Measurements from ENCODE around the gene FLAD1. TPM values are rescaled to one million over a fixed set of nuclear protein-coding genes. Genes with fewer than 3 reads are reported as not detected.

The FLAD1 gene
- 34.7 TPM for total RNA-seq
- long read RNA-seq, transcript FLAD1-203 (8 exons, 1,730 nt): major isoform, 29 of 49 reads
- long read RNA-seq, partial matches to known transcripts: 6 of 49 reads
- long read RNA-seq, other reads (novel, unspliced or antisense): 11 of 49 reads

GRCh38 chr1:154982897-154983648 lies at the start of gene FLAD1:
Gene FLAD1 (plus strand): TSS chr1:154983344. CDS start chr1:154983695, 351 bp downstream.
- DNase-seq: peak; percentile 96
- intact Hi-C loops (cut with DNase I): no loop called here
- ATAC-seq (ENCODE audit: poor library complexity): peak; percentile 100

- no peak for DNase-seq
- ATAC-seq (ENCODE audit: poor library complexity): no peak
- intact Hi-C loops (cut with DNase I): no loop called here
These were observed 48.7 kb upstream of the FLAD1 start for GRCh38 chr1:154934358-154934948.

- DNase-seq (no peak), ATAC-seq (ENCODE audit: poor library complexity) (no peak)
- intact Hi-C loops (cut with DNase I): no loop called here
These were observed 47.2 kb upstream of the FLAD1 start for GRCh38 chr1:154935749-154936554.

DNA sequence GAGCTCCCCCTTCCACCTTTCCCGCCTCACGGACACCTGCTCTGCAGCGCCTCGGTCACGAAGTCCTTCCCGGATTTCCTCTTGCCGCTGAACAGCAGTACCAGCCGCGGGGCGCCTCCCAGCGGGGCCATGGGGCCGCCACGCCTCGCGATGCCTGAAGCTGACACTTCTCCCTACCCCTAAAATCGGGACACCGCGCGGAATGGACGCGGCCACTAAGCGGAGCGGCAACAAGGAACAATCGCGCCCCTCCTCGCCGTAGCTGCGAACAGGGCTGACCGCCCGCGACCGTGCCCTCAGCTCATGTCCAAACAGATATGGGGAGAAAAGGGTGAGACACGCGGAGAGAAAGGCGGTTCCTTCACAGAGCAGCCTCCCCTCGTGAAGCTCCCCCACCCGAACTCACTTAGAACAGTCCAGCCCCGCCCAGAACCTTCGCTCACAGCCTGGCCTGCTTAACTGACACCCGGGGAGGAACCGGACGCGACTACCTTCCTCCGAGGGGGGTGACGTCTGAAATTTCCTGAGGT lies 46.5 kb upstream of the FLAD1 start, which contains the start of gene PMVK:
Gene PMVK (minus strand): TSS at position 165 of the 530 bp plus-strand sequence. CDS start 34 bp downstream, at position 131.
- intact Hi-C loops (cut with DNase I): no loop called here
- ATAC-seq (ENCODE audit: poor library complexity) (peak; percentile 96), DNase-seq (peak; percentile 97)

GRCh38 chr1:154937085-154937987 lies 45.8 kb upstream of the FLAD1 start:
- ATAC-seq (ENCODE audit: poor library complexity) (peak; percentile 92), DNase-seq (peak; percentile 94)
- intact Hi-C loops (cut with DNase I): no loop called here

DNA sequence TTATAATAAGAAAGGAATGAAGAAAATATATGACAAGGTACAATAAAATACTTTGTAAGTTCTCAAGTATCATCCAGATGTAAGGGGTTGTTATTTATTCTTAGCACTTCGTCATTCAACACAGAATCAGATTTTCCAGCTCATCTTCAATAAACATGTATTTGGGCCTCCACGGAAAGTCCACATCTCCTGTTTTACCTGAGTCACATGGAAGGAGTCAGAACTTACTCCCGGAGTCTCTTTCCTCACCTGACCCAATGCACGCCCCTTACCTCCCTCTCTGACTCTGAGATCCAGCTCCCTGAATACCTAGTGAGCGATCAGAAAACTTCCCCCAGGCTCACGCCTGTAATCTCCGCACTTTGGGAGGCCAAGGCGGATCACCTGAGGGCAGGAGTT lies 45.2 kb upstream of the FLAD1 start:
- intact Hi-C loops (cut with DNase I): no loop called here
- no peak for DNase-seq

GRCh38 chr1:154938604-154939399 lies 44.3 kb upstream of the FLAD1 start:
- intact Hi-C loops (cut with DNase I): no loop called here
- ATAC-seq (ENCODE audit: poor library complexity) (no peak), DNase-seq (no peak)

More for the DNA sequence above, 45.2 kb upstream of the FLAD1 start:
- ATAC-seq (ENCODE audit: poor library complexity): no peak

DNA sequence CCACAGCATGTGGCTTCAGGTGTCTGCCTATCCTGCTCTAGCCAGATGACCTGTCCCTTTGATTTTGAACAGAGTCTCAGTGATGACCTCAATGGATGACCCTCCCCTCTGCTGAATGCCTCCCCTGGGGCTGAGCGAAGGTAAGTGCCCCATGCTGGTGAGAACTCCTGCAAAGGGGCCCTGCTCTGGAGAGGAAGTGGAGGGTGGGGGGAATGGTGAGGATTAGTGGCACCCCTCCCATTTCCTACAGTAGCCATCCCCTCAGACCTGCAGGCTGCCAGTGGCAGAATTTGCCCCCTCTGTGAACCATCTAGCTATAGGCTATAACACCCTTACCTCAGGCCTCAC lies 43.0 kb upstream of the FLAD1 start:
- intact Hi-C loops (cut with DNase I): no loop called here
- DNase-seq (no peak), ATAC-seq (ENCODE audit: poor library complexity) (no peak)

DNA sequence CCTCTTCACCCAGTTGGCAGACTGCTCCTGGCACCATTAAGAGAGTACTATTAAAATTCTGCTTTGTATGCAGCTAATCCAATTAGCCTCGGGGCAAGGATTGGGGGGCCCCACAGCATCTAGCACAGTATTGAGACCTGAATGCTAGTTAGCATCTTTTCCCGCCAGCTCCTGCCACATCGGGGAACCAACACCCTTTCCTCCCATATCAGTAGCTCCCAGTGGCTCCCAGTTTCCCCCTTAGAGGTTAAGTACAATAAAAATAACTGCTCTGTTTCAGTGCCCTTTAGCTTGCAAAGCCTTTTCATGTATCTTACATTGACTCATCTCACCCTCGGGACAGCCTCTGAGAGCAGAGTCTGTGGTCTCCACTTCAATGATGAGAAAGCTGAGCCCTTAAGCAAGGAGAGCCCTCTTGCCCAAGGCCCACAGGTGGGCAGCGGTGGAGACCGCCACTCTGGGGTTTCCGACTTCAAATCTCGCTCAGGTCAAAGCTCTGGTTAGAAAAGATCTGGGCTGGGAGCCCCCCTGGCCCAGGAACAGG lies 42.4 kb upstream of the FLAD1 start:
- no peak for ATAC-seq (ENCODE audit: poor library complexity)
- no peak for DNase-seq
- intact Hi-C loops (cut with DNase I): no loop called here

- intact Hi-C loops (cut with DNase I): no loop called here
- ATAC-seq (ENCODE audit: poor library complexity): no peak
- DNase-seq: no peak
These were observed 41.7 kb upstream of the FLAD1 start for GRCh38 chr1:154941333-154942013.

GRCh38 chr1:154943649-154944400 lies 39.3 kb upstream of the FLAD1 start:
- ATAC-seq (ENCODE audit: poor library complexity): peak; percentile 63
- no peak for DNase-seq
- intact Hi-C loops (cut with DNase I): no loop called here

GRCh38 chr1:154944401-154945159 lies 38.6 kb upstream of the FLAD1 start:
- ATAC-seq (ENCODE audit: poor library complexity): peak; percentile 8
- intact Hi-C loops (cut with DNase I): no loop called here

DNA sequence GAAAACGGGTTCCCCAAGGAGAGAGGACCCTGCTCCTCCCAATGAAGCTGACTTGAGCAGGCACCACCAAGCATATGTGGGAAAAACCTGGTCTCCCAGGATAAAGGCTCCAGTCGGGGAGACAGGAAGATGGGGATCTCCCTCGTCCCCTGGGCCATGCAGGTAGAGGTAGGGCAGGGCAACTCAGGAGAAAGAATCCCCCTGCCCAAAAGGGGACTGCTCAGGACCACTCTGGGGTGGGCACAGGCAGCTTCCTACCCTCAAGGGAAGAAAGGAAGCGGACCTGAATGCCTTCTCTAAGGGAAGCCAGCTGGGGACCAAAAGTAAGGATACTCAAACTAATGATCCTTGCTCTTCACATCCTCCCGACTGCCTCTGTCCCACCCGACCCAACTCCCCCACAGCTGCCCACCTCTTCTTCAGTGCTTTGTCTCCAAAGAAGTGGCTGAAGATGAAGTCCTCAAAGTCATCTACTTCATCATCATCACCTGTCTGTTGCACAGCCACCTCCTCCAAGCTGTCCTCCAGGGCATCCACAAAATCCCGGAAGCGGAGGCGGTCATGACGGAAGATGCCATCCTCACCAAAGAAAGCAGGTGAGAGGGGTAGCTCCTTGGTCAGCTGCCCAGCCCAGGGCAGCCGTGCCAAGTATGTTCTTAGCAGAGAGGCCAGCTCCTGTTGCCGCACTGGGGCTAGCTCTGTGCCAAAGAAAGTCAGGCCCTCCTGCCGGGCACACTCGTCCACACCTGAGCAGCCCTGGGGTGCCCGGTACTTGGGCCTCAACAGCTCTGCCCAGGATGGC lies 37.8 kb upstream of the FLAD1 start:
- ATAC-seq (ENCODE audit: poor library complexity) (no peak), DNase-seq (no peak)
- intact Hi-C loops (cut with DNase I): no loop called here

More at GRCh38 chr1:154944401-154945159, 38.6 kb upstream of the FLAD1 start:
- no peak for DNase-seq
